GM10847 (cell line): Measurements from ENCODE around the gene STARD5.

ENCODE experiments used
- POLR2A ChIP-seq: IDR thresholded peaks from 2 replicates; pipeline ENCODE4 v1.6.1; 2011; ENCODE audit not compliant: insufficient read length; ENCODE audit errors: extremely low read depth

STARD5 gene

GRCh38 chr15:81265256-81265943, 58.5 kb downstream of the STARD5 start:
- TF ChIP-seq POLR2A, result no peak

GRCh38 chr15:81264072-81264857, 59.7 kb downstream of the STARD5 start:
- no peak for TF ChIP-seq POLR2A

- no peak for TF ChIP-seq POLR2A
Observed at GRCh38 chr15:81263477-81263876, 60.5 kb downstream of the STARD5 start.

GRCh38 chr15:81261172-81261811, 62.6 kb downstream of the STARD5 start:
- no peak for TF ChIP-seq POLR2A

GRCh38 chr15:81259760-81260298, 64.1 kb downstream of the STARD5 start:
- TF ChIP-seq POLR2A, result no peak
